Panc1 (cell line): ENCODE results near the gene CUZD1. TPM values are rescaled to one million over a fixed set of nuclear protein-coding genes. Genes with fewer than 3 reads are reported as not detected.

ENCODE experiments used
- ATAC-seq: fragments of 200-7000 bp; cut with Tn5 transposase; 2 replicates; pipeline ENCODE4 v1.9.1; 2020; ENCODE audit warnings: mild to moderate bottlenecking, moderate library complexity
- BruUV-seq: library from RNA; stranded (reverse); fragments of 400-500 nt; replicated peaks from 2 replicates; lab custom pipeline; 2021; lab: Mats Ljungman, UMichigan
- CTCF ChIA-PET: fragments of 300-600 bp; sonication (Branson Sonifier 250); formaldehyde crosslinking; loops from one replicate; lab custom pipeline; 2022; ENCODE audit warnings: antibody characterized with exemption; lab: Charles Lee
- POLR2A ChIA-PET: fragments of 300-600 bp; sonication (Branson Sonifier 250); formaldehyde crosslinking; loops from one replicate; lab custom pipeline; 2022; ENCODE audit warnings: antibody characterized with exemption; lab: Charles Lee
- DNase-seq: peaks from one replicate; pipeline ENCODE4 v3.0.0-alpha.2; 2010; ENCODE audit warnings: low read depth, low spot score
- H3K27ac ChIP-seq: 2 replicates; pipeline ENCODE4 v1.5.1; 2011; ENCODE audit warnings: mild to moderate bottlenecking, low read length, inconsistent platforms
- H3K27me3 ChIP-seq: fragments of 200-500 bp; sonication (Bioruptor generic); 2 replicates; pipeline ENCODE4 v1.6.0; 2014; ENCODE audit warnings: low read length, inconsistent platforms; ENCODE audit not compliant: control insufficient read depth, insufficient read depth
- H3K36me3 ChIP-seq: fragments of 200-500 bp; sonication (Bioruptor generic); 2 replicates; pipeline ENCODE4 v1.5.1; 2014; ENCODE audit warnings: inconsistent platforms, mild to moderate bottlenecking, low read length, moderate library complexity; ENCODE audit not compliant: control insufficient read depth, insufficient read depth
- H3K4me1 ChIP-seq: 2 replicates; pipeline ENCODE4 v1.5.1; 2011; ENCODE audit warnings: inconsistent platforms, mild to moderate bottlenecking, low read length, moderate library complexity; ENCODE audit not compliant: control insufficient read depth, insufficient read depth
- H3K4me3 ChIP-seq, 2 experiments: 2 replicates each; pipeline ENCODE4 v1.5.1; 2011 to 2012; ENCODE audit warnings: low read depth in 2 of 2, low read length in 2 of 2, mild to moderate bottlenecking in 2 of 2, inconsistent platforms in 1 of 2, moderate library complexity in 1 of 2
- H3K9me3 ChIP-seq: fragments of 200-500 bp; sonication (Bioruptor generic); 2 replicates; pipeline ENCODE4 v1.5.1; 2014; ENCODE audit warnings: low read depth, mild to moderate bottlenecking, inconsistent platforms, low read length, moderate library complexity; ENCODE audit not compliant: control insufficient read depth, insufficient read depth
- CTCF ChIP-seq: fragments of 450-650 bp; IDR thresholded peaks from 2 replicates; pipeline ENCODE4 v1.5.1; 2017; ENCODE audit warnings: mild to moderate bottlenecking
- POLR2AphosphoS5 ChIP-seq: IDR thresholded peaks from 2 replicates; pipeline ENCODE4 v1.6.1; 2012; ENCODE audit warnings: mild to moderate bottlenecking, low read depth, low read length, moderate library complexity
- REST ChIP-seq, 2 experiments: IDR thresholded peaks; 2 replicates each; pipeline ENCODE4 v1.6.1; 2011 to 2012; ENCODE audit warnings: low read depth in 2 of 2, control low read depth in 1 of 2, low read length in 1 of 2, mild to moderate bottlenecking in 1 of 2, moderate library complexity in 1 of 2; ENCODE audit not compliant: insufficient read depth in 1 of 2
- SIN3A ChIP-seq: IDR thresholded peaks from 2 replicates; pipeline ENCODE4 v1.6.1; 2012; ENCODE audit warnings: low read depth, mild to moderate bottlenecking, low read length, moderate library complexity, borderline replicate concordance; ENCODE audit not compliant: insufficient read depth
- TCF7L2 ChIP-seq: IDR thresholded peaks from 2 replicates; pipeline ENCODE4 v1.6.1; 2011; ENCODE audit warnings: mild to moderate bottlenecking, low read depth, low read length, inconsistent platforms
- in situ Hi-C: cut with HindIII; loops from 2 replicates; pipeline ENCODE4 v1.10.0; 2016; ENCODE audit warnings: low sequenced_read_pairs, low pct_unique_long_range_greater_than_20kb
- intact Hi-C: fragments of 100-400 bp; cut with micrococcal nuclease; formaldehyde crosslinking; loops from one replicate; pipeline ENCODE4 v1.10.0; 2022; ENCODE audit not compliant: unreplicated experiment
- total RNA-seq: library from RNA; stranded (reverse); gene quantifications from one replicate; pipeline ENCODE4 v1.2.1, GENCODE V29; 2021; ENCODE audit not compliant: unreplicated experiment

CUZD1 gene
- total RNA-seq, 1 experiment from 2014 or later: 2.9 TPM

GRCh38 chr10:122841569-122841968 lies 4.1 kb downstream of the CUZD1 start:
- TF ChIP-seq REST (IDR thresholded peaks at IDR 0.05; ENCODE audit: insufficient read depth in 1 of 2, low read depth in 2 of 2, low read length in 1 of 2): no peak
- no peak for TF ChIP-seq POLR2AphosphoS5
- no peak for TF ChIP-seq CTCF
- TF ChIP-seq SIN3A: no peak
- no peak for TF ChIP-seq TCF7L2
- H3K4me3 ChIP-seq: no peak overlapping the region
- no peaks in the 10 kb centered on the region; the same call in 1 of the 2 replicates for H3K36me3 ChIP-seq
- H3K27ac ChIP-seq: no peak overlapping the region
- BruUV-seq: no TSS peak
- H3K27me3 ChIP-seq: no peaks in the 10 kb centered on the region
- intact Hi-C loops: no loop called here
- H3K9me3 ChIP-seq: peaks cover 12% of the 10 kb centered on the region; the same call in 1 of the 2 replicates
- DNase-seq (no peak), ATAC-seq (no peak)
- ChIA-PET POLR2A (no interaction called here), CTCF (no interaction called here)
- in situ Hi-C loops: no loop called here
- no peaks in the 10 kb centered on the region for H3K4me1 ChIP-seq

GRCh38 chr10:122839505-122839904 lies 6.2 kb downstream of the CUZD1 start:
- no peak overlapping the region for H3K27ac ChIP-seq
- BruUV-seq: no TSS peak
- ChIA-PET CTCF (no interaction called here), POLR2A (no interaction called here)
- H3K4me3 ChIP-seq: no peak overlapping the region
- H3K9me3 ChIP-seq: peaks cover 12% of the 10 kb centered on the region; the same call in 1 of the 2 replicates
- H3K36me3 ChIP-seq: peaks cover 7% of the 10 kb centered on the region
- no peaks in the 10 kb centered on the region for H3K4me1 ChIP-seq
- DNase-seq (no peak), ATAC-seq (no peak)
- in situ Hi-C loops: no loop called here
- intact Hi-C loops: no loop called here
- no peak for TF ChIP-seq SIN3A
- TF ChIP-seq POLR2AphosphoS5: no peak
- no peak for TF ChIP-seq TCF7L2
- no peaks in the 10 kb centered on the region for H3K27me3 ChIP-seq

GRCh38 chr10:122838880-122839279 lies 6.8 kb downstream of the CUZD1 start:
- no peak overlapping the region for H3K4me3 ChIP-seq
- BruUV-seq: no TSS peak
- H3K27me3 ChIP-seq: no peaks in the 10 kb centered on the region
- ChIA-PET POLR2A (no interaction called here), CTCF (no interaction called here)
- TF ChIP-seq POLR2AphosphoS5 (no peak), REST (IDR thresholded peaks at IDR 0.05; ENCODE audit: insufficient read depth in 1 of 2, low read depth in 2 of 2, low read length in 1 of 2) (no peak), SIN3A (no peak)
- DNase-seq (no peak), ATAC-seq (no peak)
- intact Hi-C loops: no loop called here
- peaks cover 12% of the 10 kb centered on the region; the same call in 1 of the 2 replicates for H3K9me3 ChIP-seq
- no peaks in the 10 kb centered on the region for H3K4me1 ChIP-seq
- in situ Hi-C loops: no loop called here
- H3K36me3 ChIP-seq: peaks cover 13% of the 10 kb centered on the region
- H3K27ac ChIP-seq: no peak overlapping the region
